ENCODE measurements around the gene PLA2G3.

DNA sequence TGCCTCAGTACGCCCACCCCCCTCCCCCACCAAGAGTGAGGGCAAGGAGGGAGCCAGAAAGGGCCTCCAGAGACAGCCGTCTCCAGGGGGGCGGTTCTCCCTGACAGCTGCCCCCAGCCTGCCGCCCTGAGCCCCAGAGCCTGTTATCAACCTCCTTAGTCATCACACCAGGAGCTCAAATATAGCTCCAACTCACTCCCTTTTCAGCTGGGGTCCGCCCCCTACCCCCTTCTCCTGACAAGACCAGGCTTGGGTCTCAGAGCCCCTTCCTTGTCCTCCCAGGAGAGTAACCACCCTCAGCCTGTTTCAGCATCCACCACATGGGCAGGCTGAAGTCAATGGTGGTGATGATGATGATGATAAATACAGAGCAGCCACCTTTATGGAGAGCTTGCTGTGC, 20.1 kb downstream of the PLA2G3 start:
- TF ChIP-seq, protein P1, sequence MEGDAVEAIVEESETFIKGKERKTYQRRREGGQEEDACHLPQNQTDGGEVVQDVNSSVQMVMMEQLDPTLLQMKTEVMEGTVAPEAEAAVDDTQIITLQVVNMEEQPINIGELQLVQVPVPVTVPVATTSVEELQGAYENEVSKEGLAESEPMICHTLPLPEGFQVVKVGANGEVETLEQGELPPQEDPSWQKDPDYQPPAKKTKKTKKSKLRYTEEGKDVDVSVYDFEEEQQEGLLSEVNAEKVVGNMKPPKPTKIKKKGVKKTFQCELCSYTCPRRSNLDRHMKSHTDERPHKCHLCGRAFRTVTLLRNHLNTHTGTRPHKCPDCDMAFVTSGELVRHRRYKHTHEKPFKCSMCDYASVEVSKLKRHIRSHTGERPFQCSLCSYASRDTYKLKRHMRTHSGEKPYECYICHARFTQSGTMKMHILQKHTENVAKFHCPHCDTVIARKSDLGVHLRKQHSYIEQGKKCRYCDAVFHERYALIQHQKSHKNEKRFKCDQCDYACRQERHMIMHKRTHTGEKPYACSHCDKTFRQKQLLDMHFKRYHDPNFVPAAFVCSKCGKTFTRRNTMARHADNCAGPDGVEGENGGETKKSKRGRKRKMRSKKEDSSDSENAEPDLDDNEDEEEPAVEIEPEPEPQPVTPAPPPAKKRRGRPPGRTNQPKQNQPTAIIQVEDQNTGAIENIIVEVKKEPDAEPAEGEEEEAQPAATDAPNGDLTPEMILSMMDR (IDR thresholded peaks at IDR 0.05), result no peak
- TF ChIP-seq, protein P2, sequence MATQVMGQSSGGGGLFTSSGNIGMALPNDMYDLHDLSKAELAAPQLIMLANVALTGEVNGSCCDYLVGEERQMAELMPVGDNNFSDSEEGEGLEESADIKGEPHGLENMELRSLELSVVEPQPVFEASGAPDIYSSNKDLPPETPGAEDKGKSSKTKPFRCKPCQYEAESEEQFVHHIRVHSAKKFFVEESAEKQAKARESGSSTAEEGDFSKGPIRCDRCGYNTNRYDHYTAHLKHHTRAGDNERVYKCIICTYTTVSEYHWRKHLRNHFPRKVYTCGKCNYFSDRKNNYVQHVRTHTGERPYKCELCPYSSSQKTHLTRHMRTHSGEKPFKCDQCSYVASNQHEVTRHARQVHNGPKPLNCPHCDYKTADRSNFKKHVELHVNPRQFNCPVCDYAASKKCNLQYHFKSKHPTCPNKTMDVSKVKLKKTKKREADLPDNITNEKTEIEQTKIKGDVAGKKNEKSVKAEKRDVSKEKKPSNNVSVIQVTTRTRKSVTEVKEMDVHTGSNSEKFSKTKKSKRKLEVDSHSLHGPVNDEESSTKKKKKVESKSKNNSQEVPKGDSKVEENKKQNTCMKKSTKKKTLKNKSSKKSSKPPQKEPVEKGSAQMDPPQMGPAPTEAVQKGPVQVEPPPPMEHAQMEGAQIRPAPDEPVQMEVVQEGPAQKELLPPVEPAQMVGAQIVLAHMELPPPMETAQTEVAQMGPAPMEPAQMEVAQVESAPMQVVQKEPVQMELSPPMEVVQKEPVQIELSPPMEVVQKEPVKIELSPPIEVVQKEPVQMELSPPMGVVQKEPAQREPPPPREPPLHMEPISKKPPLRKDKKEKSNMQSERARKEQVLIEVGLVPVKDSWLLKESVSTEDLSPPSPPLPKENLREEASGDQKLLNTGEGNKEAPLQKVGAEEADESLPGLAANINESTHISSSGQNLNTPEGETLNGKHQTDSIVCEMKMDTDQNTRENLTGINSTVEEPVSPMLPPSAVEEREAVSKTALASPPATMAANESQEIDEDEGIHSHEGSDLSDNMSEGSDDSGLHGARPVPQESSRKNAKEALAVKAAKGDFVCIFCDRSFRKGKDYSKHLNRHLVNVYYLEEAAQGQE (IDR thresholded peaks at IDR 0.05; ENCODE audit: insufficient read depth in 1 of 2, low read depth in 2 of 2, low read length in 1 of 2), result no peak
- TF ChIP-seq POLR2AphosphoS5 (IDR thresholded peaks at IDR 0.05; ENCODE audit: low read depth, low read length), result no peak

Data from Panc1 (cell line).